Stomach (tissue), 4 donors: ENCODE data around the gene CARS1.

Source experiments
- EP300 ChIP-seq: sonication (generic); formaldehyde crosslinking; IDR thresholded peaks from one replicate; pipeline ENCODE4 v1.6.1; 2017; ENCODE audit warnings: antibody characterized with exemption
- POLR2A ChIP-seq, 4 donors: fragments of 450-650 bp; IDR thresholded peaks; one replicate each; pipeline ENCODE4 v1.6.1; 2016; ENCODE audit warnings: antibody characterized with exemption in 4 of 4, control low read depth in 2 of 4, mild to moderate bottlenecking in 1 of 4, moderate library complexity in 1 of 4
- POLR2AphosphoS5 ChIP-seq, 3 donors: sonication (generic); formaldehyde crosslinking; IDR thresholded peaks; one replicate each; pipeline ENCODE4 v1.6.1; 2016; ENCODE audit warnings: antibody characterized with exemption in 3 of 3
- TF ChIP-seq, protein P1 (sequence below), 7 experiments: fragments of 450-650 bp in 4 of 7; fragments of 200-600 bp in 3 of 7; sonication (generic) in 3 of 7; IDR thresholded peaks; one replicate each; pipeline ENCODE4 v1.5.1; 2016 to 2019; ENCODE audit warnings: antibody characterized with exemption in 7 of 7, control low read depth in 2 of 7, mild to moderate bottlenecking in 1 of 7

- TF ChIP-seq, protein P1, sequence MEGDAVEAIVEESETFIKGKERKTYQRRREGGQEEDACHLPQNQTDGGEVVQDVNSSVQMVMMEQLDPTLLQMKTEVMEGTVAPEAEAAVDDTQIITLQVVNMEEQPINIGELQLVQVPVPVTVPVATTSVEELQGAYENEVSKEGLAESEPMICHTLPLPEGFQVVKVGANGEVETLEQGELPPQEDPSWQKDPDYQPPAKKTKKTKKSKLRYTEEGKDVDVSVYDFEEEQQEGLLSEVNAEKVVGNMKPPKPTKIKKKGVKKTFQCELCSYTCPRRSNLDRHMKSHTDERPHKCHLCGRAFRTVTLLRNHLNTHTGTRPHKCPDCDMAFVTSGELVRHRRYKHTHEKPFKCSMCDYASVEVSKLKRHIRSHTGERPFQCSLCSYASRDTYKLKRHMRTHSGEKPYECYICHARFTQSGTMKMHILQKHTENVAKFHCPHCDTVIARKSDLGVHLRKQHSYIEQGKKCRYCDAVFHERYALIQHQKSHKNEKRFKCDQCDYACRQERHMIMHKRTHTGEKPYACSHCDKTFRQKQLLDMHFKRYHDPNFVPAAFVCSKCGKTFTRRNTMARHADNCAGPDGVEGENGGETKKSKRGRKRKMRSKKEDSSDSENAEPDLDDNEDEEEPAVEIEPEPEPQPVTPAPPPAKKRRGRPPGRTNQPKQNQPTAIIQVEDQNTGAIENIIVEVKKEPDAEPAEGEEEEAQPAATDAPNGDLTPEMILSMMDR (IDR thresholded peaks at IDR 0.05) = no peak
- TF ChIP-seq POLR2A (IDR thresholded peaks at IDR 0.05) (no peak), POLR2AphosphoS5 (IDR thresholded peaks at IDR 0.05) (no peak), EP300 (no peak)
Measured at GRCh38 chr11:3081386-3081751, 24.1 kb upstream of the CARS1 start.
